Activated naive CD4-positive, alpha-beta T cell treated with anti-CD3 and anti-CD28 coated beads, Interleukin-2, amount 50 U/mL, for 72 hours (primary cell): ENCODE data around the gene ZNF189. TPM values are rescaled to one million over a fixed set of nuclear protein-coding genes. Genes with fewer than 3 reads are reported as not detected.

Source experiments
- ATAC-seq, 2 donors: fragments of 150-1000 bp; cut with Tn5 transposase; 2 replicates each; pipeline ENCODE4 v1.10.0; 2021; ENCODE audit warnings: mild to moderate bottlenecking in 2 of 2, moderate library complexity in 2 of 2
- DNase-seq, 2 donors: peaks; one replicate each; pipeline ENCODE4 v3.0.0; 2021 to 2022; ENCODE audit warnings: low spot score in 2 of 2
- H3K27ac Mint-ChIP-seq, 2 donors: one replicate each; pipeline ENCODE4 v1.8.0; 2022; ENCODE audit warnings: mild to moderate bottlenecking in 2 of 2, mixed read lengths in 2 of 2
- H3K36me3 Mint-ChIP-seq, 2 donors: one replicate each; pipeline ENCODE4 v1.8.0; 2022; ENCODE audit warnings: mixed read lengths in 2 of 2
- H3K9me3 Mint-ChIP-seq, 2 donors: one replicate each; pipeline ENCODE4 v1.8.0; 2022; ENCODE audit warnings: mixed read lengths in 2 of 2
- total RNA-seq, 2 donors: library from RNA; stranded (reverse); gene quantifications; one replicate each; pipeline ENCODE4 v1.2.3, GENCODE V29; 2022

ZNF189 gene
- total RNA-seq, 2 donors from 2014 or later, result 8.8 to 10.5 TPM

- H3K27ac Mint-ChIP-seq, result no peak overlapping the region
- ATAC-seq (no peak), DNase-seq (no peak)
- H3K36me3 Mint-ChIP-seq, result peaks cover 0 to 7% of the 10 kb centered on the region in 2 donors
- H3K9me3 Mint-ChIP-seq, result peaks cover 0 to 4% of the 10 kb centered on the region in 2 donors
These were observed 55.3 kb downstream of the ZNF189 start for GRCh38 chr9:101453776-101454570.

GRCh38 chr9:101455656-101456240 lies 57.1 kb downstream of the ZNF189 start:
- peaks cover 0 to 4% of the 10 kb centered on the region in 2 donors for H3K9me3 Mint-ChIP-seq

GRCh38 chr9:101457003-101457402 lies 58.4 kb downstream of the ZNF189 start:
- no peak for ATAC-seq
- Mint-ChIP-seq H3K27ac (no peak overlapping the region), H3K9me3 (no peaks in the 10 kb centered on the region), H3K36me3 (peaks cover 0 to 2% of the 10 kb centered on the region in 2 donors)
- no peak for DNase-seq

More at GRCh38 chr9:101455656-101456240, 57.1 kb downstream of the ZNF189 start:
- peaks cover 0 to 7% of the 10 kb centered on the region in 2 donors for H3K36me3 Mint-ChIP-seq
- no peak for ATAC-seq
- H3K27ac Mint-ChIP-seq, result no peak overlapping the region
- DNase-seq, result no peak

DNA sequence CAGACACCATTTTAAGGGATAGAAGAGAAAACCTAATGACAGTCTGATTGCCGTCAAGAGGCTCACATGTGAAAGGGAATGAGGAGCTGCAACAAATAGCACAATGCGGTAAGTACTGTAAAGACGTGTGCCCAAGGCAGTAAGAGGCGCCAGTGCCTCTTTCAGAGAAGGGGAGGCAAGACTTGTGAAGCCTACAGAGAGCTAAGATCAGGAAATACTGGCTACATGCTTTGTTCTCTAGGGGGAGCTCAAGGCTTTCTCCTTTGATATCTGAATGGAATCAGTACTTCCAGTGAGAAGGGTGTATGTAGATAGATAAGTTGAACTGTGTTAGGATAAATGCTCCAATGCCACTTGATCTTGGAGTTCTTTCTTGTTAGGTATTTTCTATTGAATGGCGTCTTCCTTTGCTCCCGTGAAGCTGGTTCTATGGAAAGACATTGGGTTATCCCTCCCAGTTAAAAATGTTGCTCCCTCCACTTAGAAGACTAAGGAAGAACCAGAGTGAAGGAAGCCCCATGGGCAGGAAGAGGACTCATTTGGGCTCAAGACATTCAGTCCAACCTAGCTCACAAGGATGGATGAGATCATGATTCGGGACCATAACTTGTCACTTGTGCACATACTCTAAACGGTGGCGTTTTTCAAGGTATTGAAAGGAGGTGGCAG lies 60.4 kb downstream of the ZNF189 start:
- ATAC-seq, result peak; percentile 77 to 90
- Mint-ChIP-seq H3K27ac (no peak overlapping the region), H3K36me3 (no peaks in the 10 kb centered on the region), H3K9me3 (no peaks in the 10 kb centered on the region)
- DNase-seq, result no peak

Other genes with a start within 250 kb of the ZNF189 start
- not detected for gene BAAT, start 13.8 kb upstream of the ZNF189 start, total RNA-seq
- 10 to 100 TPM in 1 of 2 donors, 1 to 10 TPM in 1; 9.5 to 14.1 TPM for gene MRPL50, start 233 bp upstream of the ZNF189 start, total RNA-seq
- gene ALDOB, start 36.9 kb downstream of the ZNF189 start, total RNA-seq, result not detected
- gene RNF20, start 135.0 kb downstream of the ZNF189 start, total RNA-seq, result 10 to 100 TPM; 42.1 to 49.9 TPM
- gene PPP3R2, start 196.1 kb downstream of the ZNF189 start, total RNA-seq, result not detected